GM18861 (cell line): Measurements from ENCODE around the gene PHF10.
"Not testable (repeated sequence)": the region's sequence is repeated elsewhere in the genome, so short reads cannot be mapped to it uniquely, and the experiment has no call there.

ENCODE experiments used
- ATAC-seq: cut with Tn5 transposase; IDR thresholded peaks from one replicate; pipeline ENCODE4 v1.9.1; 2021; ENCODE audit not compliant: unreplicated experiment

The PHF10 gene

DNA sequence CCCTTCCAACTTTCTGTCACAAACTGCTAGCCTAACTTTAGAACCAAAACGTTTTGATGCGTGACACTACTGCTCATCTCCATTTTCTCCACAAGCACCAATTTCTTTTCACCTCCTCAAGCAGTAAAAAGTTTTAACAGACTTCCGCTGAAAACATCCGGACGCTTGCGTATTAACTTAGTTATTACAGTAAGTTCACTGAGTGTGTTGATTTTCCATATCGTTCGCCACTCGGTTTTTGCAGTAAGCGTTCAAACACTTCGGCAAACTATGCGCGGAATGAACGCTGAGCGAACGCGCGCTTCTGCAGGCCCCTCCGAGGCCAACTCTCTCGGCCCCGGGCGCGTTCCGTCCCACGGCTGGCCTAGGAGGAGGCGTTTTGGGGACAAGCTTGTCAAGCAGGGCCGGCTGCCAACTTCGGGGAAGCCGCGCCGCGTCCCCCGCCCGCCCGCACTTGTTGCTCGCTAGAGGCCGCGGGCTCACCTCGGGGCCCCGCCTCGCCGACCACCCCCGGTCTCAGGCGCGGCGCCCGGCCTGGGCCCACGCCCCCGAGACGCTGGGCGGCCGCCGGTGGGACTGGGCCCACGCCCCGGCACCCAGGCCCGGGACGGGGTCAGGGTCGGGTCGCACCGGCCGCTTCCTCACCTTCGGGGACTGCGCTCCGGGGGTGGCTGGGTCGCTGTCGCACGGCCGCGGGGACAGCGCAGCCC is 945 bp downstream of the PHF10 start:
- peak; percentile 25 for ATAC-seq

DNA sequence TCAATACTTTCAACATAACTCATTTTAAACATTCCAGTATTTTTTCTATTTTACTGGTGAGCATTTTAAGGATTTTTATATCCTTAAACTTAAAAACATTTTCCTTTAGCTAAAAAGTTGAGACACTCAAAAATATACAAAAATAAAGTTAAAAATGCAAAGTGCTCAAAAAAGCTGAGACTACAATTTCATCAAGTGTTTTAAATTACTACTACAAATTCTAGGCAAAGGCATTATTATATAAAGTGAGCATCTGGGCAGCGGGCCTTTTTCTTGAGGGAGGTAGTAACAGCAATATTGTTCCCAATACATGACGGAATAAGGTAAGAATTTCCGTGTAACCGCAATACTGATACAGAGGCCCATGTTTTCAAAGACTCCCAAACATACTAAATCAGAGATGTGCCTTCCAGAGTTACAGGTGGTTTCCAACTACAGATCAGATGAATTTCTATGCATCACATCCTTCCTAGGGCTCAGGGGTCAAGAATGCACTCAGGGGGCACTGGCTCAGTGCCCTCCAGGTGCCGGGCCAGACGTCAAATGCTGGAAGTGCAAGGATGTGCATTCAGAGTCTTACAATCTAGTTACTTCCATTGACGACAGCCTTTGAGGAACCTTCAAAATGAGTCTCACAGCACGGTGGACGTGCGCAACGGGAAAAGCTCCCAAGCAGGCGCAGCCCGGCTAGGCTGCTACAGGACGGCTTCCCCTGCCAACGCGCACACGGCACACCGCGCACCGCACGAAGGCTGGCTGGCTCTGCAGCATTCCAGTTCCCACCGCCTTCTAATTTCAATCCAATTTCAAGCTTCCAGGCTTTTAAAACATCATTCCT is 1.7 kb downstream of the PHF10 start:
- peak; percentile 25 for ATAC-seq

DNA sequence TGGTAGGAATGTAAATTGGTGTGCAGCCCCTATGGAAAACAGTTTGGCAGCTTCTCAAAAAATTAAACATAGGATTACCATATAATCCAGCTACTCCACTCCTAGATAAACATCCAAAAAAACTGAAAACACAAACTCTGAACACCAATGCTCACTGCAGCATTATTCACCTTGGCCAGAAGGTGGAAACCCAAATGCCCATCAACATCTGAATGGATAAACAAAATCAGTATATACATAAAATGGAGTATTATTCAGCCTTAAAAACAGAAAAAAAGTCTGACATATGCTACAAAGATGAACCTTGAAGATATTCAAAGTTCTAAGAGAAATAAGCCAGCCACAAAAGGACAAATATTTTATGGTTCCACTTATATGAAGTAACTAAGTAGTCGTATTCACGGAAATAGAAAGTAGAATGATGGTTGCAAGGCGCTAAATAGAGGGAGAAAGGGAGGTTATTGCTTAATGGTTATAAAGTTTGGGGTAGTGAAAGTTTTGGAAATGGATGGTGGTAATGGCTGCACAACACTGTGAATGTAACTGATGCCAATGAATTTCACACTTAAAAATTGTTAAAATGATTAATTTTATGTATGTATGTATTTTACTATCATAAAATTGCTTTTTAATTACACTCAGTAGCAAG is 4.0 kb downstream of the PHF10 start:
- no peak for ATAC-seq

DNA sequence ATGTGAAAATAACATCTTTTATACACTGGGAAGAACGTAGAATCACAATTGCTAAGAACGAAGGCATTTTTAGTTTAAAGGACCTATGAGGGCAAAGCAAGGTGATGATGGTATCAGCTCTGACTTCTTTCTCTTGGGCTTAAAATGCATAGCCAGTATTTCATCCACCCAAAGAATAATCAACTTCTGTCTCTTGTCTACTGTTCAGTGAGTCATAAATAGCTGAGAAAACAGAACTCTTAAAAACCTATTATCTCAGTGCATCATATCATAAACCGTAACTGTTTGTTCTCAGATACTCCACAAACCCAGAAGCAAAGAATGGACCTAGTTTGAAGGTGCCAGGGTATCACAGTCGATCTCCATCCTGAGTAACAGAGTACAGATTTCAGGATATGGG is 5.2 kb downstream of the PHF10 start:
- ATAC-seq = no peak

DNA sequence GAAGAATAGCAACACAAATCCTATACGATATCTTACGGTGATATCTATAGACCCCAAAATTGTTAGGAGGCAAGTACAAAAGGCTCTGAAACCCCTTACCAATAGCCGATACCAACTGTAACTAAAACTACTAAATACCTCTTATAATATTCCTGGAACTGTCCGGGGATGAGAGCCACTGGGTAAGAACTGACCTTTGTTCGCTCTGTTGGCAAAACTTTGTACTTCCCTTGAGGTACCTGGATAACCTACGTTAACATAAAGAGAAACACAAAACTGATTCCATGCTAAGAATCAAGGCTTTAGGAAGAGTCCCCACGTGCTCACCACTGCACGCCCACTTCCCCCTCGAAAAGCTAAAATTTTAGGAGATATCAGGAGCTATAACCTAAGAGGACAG is 9.7 kb downstream of the PHF10 start:
- ATAC-seq = no peak

DNA sequence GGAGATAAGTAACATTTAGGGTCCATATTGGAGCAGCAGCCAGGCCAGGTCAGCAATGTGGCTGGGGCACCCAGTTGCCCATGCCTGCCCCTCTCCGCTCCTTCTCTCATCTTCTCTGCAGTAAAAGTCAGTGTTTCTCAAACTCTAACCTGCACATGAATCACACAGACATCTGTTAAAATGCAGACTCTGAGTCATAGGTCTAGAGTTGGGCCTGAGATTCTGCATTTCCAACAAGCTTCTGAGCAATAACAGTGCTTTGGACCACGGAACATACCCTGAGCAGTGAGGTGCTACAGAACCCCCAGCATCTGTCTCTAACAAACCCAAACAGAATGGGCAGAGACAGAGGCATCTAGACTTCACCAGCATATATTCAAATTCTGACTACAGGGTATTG is 10.1 kb downstream of the PHF10 start:
- no peak for ATAC-seq

DNA sequence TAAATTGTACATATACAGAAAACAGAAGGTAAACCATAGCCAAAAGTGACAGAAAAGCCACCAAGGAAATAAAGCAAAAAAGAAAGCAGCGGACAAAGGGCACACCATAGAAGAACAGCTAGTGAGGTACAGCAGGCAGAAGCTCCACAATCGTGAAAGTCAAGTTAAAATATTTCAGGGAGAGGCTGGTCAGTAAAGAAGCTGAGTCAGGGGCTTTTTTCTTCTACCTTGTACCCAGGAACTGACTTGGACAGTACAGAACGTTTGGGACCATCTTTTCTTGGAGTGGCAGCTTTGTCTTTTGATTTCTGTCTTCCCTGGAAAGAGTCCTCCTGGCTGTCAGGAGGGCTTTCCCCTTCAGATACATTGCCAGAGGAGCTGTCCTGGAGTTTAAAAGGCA is 14.3 kb downstream of the PHF10 start:
- no peak for ATAC-seq

DNA sequence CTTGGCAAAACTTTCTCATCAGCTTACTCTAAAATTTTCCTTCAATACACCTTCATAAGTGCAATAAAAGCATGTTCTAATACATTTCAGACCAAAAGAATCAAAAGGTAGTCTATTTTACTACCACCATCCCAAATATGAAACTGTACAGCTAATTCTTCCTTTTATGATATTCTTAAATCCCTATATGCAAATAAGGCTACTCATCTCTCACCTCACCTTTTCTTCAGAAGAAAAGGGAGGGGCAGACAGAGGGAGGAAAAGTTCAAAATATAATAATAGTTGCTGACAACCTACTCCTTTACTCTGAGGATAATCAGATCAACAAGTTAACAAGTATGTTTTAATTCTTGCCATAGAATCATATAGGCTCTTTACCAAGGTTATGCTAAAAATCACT is 15.0 kb downstream of the PHF10 start:
- no peak for ATAC-seq

DNA sequence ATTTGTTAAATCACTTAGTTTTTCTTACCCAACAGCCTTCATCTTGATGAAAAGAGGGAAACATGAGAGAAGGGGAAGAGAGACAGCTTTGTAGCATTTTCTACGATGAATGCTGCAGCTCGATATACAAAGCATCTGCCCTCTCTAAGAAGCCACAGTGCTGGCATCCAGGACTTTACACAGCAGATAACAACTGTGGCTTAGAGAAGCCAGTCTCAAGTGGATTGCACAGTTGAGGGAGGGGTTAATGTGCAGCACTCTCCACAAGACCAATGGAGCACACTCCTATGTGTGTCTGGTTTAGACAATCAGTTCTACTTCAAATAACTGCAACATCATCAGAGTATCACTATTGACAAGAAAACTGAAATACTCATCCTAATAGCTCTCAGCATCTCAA is 16.5 kb downstream of the PHF10 start:
- ATAC-seq = no peak

DNA sequence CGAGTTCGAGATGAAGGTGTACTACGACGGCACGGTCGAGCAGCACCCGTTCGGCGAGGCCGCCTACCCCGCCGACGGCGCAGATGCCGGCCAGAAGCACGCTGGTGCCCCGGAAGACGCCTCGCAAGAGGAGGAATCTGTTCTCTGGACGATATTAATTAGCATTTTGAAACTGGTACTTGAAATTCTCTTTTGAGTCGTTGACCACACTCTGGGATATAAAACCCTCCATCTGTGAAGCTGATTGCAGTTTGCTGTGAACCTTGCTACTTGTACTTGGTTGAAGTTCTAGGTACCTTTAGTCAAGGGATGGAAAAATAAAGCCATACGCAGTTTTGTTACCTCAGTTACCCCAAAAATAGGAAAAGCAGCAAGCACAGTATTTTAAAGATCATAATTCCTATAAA is 21.5 kb downstream of the PHF10 start:
- ATAC-seq = peak; percentile 8

DNA sequence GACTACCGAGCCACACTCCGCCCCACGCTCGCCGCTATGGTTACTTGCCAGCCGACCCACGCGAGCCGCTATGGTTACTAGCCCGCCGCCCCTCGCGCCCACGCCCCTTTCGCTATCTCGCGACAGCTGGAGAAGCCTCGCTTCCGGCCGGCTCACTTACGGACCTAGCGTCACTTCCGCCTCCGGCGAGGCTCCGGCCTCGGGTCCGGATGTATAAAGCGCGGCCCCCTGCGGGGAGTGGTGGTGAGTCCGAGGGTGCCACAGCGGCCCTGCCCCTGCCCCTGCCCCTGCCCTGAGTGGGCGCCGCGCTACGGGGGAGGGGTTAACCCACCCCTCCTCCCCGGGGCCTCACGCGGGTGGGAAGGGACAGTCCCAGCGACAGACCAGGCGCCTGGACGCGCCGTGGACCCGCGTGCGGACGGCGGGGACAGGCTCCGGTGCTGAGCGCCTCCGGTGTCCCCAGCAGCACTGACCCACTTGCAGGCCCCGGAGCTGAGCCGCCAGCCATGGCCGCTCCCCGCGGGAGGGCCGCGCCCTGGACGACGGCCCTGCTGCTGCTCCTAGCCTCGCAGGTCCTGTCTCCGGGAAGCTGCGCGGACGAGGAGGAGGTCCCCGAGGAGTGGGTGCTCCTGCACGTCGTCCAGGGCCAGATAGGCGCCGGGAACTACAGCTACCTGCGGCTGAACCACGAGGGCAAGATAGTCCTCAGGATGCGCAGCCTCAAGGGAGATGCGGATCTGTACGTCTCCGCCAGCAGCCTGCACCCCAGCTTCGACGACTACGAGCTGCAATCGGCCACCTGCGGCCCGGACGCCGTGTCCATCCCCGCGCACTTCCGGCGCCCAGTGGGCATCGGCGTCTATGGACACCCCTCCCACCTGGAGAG is 22.1 kb downstream of the PHF10 start, which contains the start of the genes C6orf120 and WDR27:
Gene C6orf120 (plus strand): TSS at position 173 of the 886 bp plus-strand sequence. CDS start 334 bp downstream, at position 507.
Gene WDR27 (minus strand): TSS at position 76 of the 886 bp plus-strand sequence. CDS start 13,024 bp downstream, outside the sequence.
- ATAC-seq = peak; percentile 92

DNA sequence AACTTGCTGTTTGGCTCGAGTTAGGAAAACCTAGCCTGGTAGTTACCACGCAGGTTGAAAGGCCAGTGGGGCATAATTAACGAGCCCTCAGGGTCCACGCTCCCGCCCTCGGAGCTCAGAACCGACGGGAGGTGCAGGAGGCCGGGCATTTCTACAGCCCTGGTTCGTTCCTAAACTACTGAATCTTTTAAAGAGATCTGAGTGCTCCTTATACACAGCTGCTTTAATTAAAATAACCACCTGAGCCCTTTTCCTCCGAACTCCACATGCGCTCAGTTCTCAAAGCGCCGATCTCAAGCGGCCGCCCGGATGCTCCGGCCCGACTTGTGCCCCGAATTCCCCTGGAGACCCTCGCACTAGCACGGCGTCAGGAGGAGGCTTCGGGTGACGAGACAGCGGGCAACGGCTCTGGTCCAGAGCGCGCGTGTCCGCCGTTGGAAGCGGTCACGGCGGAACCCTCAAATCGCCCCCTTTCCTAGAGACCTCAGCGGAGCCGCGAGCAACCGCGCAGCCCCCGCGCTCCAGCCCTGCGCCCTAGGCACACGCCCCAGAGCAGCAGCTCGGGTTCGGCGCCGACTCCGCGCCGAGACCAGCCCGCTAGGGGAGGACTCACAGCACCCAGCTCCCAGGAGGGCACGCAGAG is 22.9 kb downstream of the PHF10 start:
- ATAC-seq = no peak

DNA sequence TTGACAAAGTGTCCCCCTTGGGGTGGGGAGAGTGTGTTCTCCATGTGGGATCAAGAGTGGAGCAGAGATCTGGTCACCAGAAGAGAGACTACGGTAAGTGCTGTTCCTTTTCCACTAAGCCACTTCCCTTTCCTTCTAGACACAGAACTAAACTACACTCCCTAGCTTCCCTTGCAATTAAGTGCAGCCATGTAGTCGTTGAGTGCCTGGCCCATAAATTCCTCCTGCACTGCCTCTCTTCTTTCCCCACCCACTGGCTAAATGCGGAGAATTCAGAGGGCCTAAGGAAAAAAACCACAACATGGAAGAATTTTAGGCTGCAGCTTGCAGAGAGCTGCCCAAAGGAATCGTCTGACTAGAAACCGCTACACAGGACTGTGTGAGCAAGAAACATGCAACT is 24.0 kb downstream of the PHF10 start:
- no peak for ATAC-seq

DNA sequence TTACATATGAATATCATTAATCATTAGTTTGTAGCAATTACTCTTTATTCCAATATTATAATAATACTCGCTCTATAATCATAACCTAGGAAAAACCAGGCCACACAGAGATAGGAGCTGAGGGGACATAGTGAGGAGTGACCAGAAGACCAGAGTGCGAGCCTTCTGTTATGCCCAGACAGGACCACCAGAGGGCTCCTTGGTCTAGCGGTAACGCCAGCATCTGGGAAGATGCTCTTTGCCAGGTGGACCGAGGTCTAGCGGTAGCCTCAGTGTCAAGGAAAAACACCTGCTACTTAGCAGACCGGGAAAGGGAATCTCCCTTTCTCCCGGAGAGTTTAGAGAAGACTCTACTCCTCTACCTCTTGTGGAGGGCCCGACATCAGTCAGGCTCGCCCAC is 27.2 kb downstream of the PHF10 start:
- not testable (repeated sequence) for ATAC-seq

DNA sequence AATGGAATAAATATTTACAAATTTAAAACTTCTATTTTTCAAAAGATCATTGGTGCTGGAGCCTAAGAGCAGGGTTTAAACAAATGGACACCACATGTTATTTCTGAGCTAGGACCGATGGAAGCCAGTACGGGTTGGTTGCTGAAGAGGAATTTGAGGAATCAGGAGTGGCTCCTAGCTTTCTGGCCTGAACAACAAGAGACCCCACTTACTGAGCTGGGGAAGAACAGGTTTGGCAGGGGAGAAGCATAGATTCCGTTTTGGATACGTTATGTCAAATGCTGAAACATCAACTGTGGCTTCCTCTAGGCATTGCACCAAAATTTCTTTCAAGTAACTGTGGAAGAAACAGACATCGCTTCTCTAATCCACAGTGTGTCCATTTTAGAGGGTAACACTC is 29.2 kb downstream of the PHF10 start:
- no peak for ATAC-seq

DNA sequence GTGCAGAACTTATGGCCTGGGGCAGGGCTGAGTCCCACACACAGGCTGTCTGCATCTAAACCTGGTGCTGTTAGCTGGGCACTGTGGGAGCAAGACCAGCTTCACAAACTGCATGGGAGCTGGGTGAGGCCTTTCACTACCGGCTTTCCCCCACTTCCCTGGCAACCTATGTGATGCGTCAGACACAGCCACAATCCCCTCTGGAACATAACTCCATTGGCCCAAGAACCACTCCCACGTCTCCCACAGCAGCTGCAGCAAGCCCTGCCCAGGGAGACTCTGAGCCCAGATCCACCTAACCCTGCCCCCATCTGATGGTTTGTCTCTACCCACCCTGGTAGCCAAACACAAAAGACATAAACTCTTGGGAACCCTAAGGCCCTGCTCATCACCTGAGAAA is 31.8 kb downstream of the PHF10 start:
- no peak for ATAC-seq

DNA sequence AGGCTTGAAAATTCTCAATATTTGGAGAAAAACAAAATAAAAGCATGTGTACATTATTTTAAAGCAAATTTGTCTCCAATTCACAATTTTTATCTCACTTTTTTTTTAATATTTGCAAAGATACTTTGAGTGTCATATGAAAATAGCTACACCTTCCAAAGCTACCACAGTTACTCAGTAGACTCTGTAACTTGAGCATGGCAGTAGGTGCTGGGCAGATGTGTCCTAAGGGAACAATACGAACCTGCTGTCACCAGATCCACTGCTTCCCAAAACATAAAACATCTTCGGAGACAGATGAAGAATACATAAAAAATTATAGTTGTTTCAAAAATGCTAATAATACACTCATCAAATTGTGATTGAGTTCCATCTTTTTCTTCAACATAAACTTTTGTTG is 33.0 kb downstream of the PHF10 start:
- no peak for ATAC-seq

DNA sequence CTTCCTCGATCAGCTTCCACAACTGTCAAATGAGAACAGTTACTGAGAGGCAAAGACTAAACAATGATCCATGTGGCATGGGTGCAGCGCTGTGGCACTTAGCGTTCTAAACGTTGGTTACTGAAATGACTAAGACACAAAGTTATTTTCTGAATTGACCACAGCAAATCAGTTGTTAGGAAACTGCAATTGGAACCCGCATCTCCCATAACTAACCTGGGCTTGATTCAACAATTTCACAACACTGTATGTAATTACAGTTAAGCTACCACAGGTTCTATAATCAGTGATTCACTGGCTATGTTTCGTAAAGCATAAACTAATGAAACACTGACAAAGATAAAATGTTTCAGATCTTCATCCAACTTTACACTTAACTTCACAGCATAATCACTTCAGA is 35.0 kb downstream of the PHF10 start:
- no peak for ATAC-seq

DNA sequence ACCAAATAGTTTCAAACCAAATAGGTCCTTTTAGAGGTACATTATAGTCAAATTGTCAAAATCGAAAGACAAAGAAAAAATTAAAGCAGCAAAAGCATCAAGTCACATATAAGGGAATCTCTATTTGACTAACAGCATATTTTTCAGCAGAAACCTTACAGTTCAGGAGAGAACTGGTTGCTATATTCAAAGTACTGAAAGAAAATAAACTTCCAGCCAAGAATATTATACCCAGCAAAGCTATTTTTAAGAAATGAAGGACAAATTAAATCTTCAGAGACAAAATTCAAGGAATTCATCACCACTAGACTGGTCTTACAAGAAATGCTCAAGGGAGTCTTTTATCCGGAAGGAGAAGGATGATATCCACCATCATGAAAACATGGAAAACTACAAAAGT is 38.4 kb downstream of the PHF10 start:
- ATAC-seq = no peak

DNA sequence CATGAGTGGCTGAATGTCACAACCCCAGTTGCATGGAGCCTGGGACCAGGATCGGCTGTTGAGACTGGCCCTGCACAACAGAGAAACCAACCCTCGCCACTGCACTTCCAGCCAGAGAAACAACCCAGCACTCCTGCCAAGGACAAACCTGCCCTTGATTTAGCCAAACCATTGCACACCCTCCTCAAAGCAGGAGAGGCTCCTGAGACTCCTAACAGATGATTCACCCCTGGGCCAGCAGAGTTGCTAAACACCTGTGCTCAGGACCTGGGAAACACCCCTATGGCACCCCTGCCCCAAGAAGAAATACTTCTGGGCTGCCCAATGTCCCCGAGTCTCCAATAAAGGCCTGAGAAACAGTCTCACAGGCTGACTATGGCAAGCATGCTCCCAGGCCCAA is 40.2 kb downstream of the PHF10 start:
- ATAC-seq = no peak
